Fibroblast of mammary gland (primary cell): ENCODE data around the gene SLC6A12.

Experiments used
- DNase-seq: peaks from one replicate; pipeline ENCODE4 v3.0.0-alpha.2; 2010; ENCODE audit warnings: low read depth
- H3K4me3 ChIP-seq: 2 replicates; pipeline ENCODE4 v1.5.1; 2011; ENCODE audit warnings: low read depth, mild to moderate bottlenecking, low read length, moderate library complexity; ENCODE audit not compliant: control insufficient read depth
- TF ChIP-seq, protein P1 (sequence below): conservative IDR thresholded peaks from 2 replicates; pipeline ENCODE4 v1.5.1; 2011; ENCODE audit warnings: low read depth, low read length, inconsistent platforms; ENCODE audit not compliant: control insufficient read depth, insufficient read depth

The SLC6A12 gene

DNA sequence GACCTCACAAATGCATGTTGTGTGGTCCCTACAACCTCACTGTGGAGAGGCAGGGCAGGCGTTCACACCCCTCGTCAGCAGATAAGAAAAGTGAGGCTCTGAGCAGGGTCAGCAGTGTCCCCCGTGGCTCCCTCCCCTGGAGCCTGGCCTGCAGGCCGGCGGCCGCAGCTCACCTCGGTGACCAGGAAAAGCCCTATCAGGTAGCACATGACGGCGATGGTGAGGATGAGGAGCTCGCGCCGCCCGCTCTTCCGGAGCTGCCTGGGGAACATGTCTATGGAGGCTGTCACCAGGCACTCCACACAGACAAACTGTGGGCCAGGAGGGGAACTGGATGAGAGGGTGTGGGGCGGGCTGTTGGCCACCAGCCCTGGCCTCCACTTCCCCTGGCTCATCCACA lies 18.0 kb downstream of the SLC6A12 start:
- DNase-seq: no peak
- TF ChIP-seq, protein P1, sequence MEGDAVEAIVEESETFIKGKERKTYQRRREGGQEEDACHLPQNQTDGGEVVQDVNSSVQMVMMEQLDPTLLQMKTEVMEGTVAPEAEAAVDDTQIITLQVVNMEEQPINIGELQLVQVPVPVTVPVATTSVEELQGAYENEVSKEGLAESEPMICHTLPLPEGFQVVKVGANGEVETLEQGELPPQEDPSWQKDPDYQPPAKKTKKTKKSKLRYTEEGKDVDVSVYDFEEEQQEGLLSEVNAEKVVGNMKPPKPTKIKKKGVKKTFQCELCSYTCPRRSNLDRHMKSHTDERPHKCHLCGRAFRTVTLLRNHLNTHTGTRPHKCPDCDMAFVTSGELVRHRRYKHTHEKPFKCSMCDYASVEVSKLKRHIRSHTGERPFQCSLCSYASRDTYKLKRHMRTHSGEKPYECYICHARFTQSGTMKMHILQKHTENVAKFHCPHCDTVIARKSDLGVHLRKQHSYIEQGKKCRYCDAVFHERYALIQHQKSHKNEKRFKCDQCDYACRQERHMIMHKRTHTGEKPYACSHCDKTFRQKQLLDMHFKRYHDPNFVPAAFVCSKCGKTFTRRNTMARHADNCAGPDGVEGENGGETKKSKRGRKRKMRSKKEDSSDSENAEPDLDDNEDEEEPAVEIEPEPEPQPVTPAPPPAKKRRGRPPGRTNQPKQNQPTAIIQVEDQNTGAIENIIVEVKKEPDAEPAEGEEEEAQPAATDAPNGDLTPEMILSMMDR: no peak
- H3K4me3 ChIP-seq: no peak overlapping the region

DNA sequence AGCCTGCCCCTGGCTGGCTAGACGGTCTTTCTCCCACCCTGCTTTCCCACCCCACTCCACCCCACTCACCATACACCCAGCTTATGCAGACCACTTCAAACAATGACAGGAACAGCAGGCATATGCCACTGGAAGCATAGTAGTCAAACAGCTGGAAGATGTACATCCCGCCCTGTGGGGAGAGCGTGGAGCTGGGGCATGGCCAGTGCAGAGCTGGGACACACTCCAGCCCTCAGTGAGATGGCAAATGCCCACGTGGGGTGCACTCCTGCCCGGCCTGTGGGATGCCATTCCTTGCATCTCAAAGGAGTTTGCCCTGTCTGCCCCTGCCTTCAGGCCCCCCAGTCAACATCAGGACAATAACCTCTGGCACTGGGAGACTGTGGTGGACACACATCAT lies 18.8 kb downstream of the SLC6A12 start:
- H3K4me3 ChIP-seq: no peak overlapping the region
- TF ChIP-seq, protein P1: no peak
- no peak for DNase-seq

DNA sequence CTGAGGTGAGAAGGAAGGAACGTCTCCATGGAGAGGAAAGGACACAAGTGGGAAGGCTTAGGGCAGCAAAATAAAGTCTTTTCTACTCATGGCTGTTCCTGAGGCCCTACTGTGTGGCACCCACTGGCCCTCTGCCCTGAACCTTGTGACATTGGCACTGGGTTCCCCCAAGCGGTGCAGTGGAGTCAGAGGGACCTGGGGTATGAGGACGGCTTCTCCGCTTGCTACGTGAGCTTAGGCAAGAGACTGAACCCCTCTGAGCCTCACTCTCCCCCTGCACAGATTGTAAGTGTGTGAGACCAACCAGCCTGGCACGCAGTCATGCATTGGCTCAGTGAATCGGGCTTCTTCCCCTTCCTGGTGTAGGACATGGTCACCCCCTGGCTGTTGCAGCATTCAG lies 19.7 kb downstream of the SLC6A12 start:
- DNase-seq: no peak
- no peak overlapping the region for H3K4me3 ChIP-seq
- TF ChIP-seq, protein P1: no peak

DNA sequence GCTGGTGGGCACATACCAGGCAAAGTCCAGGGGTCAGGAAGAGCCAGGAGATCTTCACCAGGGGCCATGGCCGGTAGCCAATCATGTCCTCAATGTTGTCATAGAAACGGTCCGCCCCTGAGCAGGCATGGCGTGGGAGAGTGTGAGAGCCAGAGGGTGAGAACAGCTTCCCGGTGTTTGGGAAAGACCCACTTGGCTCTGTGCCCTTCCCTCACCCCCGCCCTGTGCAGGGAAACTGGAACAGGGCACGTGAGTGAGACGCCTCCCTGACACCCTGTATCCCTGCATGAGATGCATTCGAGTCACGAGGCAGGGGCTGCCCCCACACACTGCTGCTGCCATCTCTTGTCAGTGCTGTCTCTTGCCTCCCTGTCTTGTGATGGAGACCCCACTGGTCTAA lies 20.7 kb downstream of the SLC6A12 start:
- H3K4me3 ChIP-seq: no peak overlapping the region
- TF ChIP-seq, protein P1: no peak
- peak; percentile 17 for DNase-seq

- DNase-seq: peak; percentile 17
- no peak overlapping the region for H3K4me3 ChIP-seq
- TF ChIP-seq, protein P1: no peak
Observed at GRCh38 chr12:191541-191940, 22.4 kb downstream of the SLC6A12 start.

GRCh38 chr12:190881-191280 lies 23.1 kb downstream of the SLC6A12 start:
- TF ChIP-seq, protein P1: no peak
- DNase-seq: no peak
- H3K4me3 ChIP-seq: no peak overlapping the region

GRCh38 chr12:189622-189962 lies 24.4 kb downstream of the SLC6A12 start:
- no peak for DNase-seq
- H3K4me3 ChIP-seq: no peak overlapping the region
- TF ChIP-seq, protein P1: no peak
